IPS DF 6.9 (cell line): Measurements from ENCODE around the gene CDKN2C.
"Not testable (repeated sequence)": the region's sequence is repeated elsewhere in the genome, so short reads cannot be mapped to it uniquely, and the experiment has no call there.

Experiments
- DNase-seq: peaks from one replicate; pipeline ENCODE4 v3.0.0-alpha.2; 2013; ENCODE audit warnings: low read depth, low spot score
- H3K27ac ChIP-seq: one replicate; pipeline ENCODE4 v1.5.1; 2013; ENCODE audit warnings: low read length, control low read depth
- H3K27me3 ChIP-seq: 2 replicates; pipeline ENCODE4 v1.6.1; 2013; ENCODE audit warnings: mild to moderate bottlenecking, low read length; ENCODE audit not compliant: control insufficient read depth, insufficient read depth
- H3K36me3 ChIP-seq: 2 replicates; pipeline ENCODE4 v1.6.1; 2013; ENCODE audit warnings: low read length; ENCODE audit not compliant: control insufficient read depth, insufficient read depth
- H3K4me1 ChIP-seq: 2 replicates; pipeline ENCODE4 v1.6.1; 2013; ENCODE audit warnings: low read length; ENCODE audit not compliant: control insufficient read depth, insufficient read depth
- H3K4me3 ChIP-seq: 2 replicates; pipeline ENCODE4 v1.5.1; 2013; ENCODE audit warnings: mild to moderate bottlenecking, low read length
- H3K9me3 ChIP-seq: 2 replicates; pipeline ENCODE4 v1.6.1; 2013; ENCODE audit warnings: low read length, inconsistent platforms; ENCODE audit not compliant: control insufficient read depth, insufficient read depth
- WGBS: extraction: QIAGEN DNeasy Blood & Tissue Kit; methylation state at CpG from one replicate; pipeline ENCODE4 v1.1.7; 2013; ENCODE audit warnings: mixed read lengths, missing lambda C conversion rate; ENCODE audit not compliant: insufficient read length, insufficient coverage; 5-methylcytosine and 5-hydroxymethylcytosine counted together

The CDKN2C gene

GRCh38 chr1:50935276-50935675, 34.8 kb upstream of the CDKN2C start:
- not testable (repeated sequence) for H3K4me1 ChIP-seq, DNase-seq, H3K4me3 ChIP-seq, H3K27ac ChIP-seq, H3K27me3 ChIP-seq, H3K36me3 ChIP-seq, H3K9me3 ChIP-seq
- no CpG with 5 or more reads among the region's 2 CpGs for WGBS

DNA sequence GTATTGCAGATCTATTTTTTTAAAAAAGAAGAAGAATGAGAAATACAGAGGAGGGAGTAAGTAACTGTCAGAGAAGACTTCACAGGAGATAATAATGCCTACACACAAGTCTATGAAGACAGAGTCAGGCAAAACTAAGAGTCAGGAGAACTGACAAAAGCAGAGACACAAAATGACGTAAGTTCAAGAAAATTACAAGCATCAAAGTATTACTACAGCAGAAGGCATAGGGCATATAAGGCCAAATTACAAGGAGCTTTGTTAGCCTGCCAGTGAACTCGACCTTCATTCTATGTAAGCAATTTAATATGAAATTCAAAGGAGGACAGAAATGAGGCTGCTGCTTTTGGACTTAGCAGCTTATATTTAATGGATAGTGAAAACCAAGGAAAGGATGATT, 33.7 kb upstream of the CDKN2C start:
- H3K27me3 ChIP-seq: no peaks in the 10 kb centered on the region
- no peak overlapping the region for H3K27ac ChIP-seq
- H3K36me3 ChIP-seq: no peaks in the 10 kb centered on the region
- no peak overlapping the region for H3K4me3 ChIP-seq
- WGBS: no CpG with 5 or more reads among the region's 2 CpGs
- no peaks in the 10 kb centered on the region for H3K4me1 ChIP-seq
- H3K9me3 ChIP-seq: no peaks in the 10 kb centered on the region; the same call in 1 of the 2 replicates
- DNase-seq: no peak

GRCh38 chr1:50940291-50940690, 29.8 kb upstream of the CDKN2C start:
- DNase-seq: no peak
- WGBS: no CpG with 5 or more reads among the region's 3 CpGs
- no peak overlapping the region for H3K27ac ChIP-seq

GRCh38 chr1:50942334-50942733, 27.7 kb upstream of the CDKN2C start:
- Histone ChIP-seq H3K4me1 (no peaks in the 10 kb centered on the region), H3K4me3 (no peak overlapping the region), H3K36me3 (no peaks in the 10 kb centered on the region), H3K27ac (no peak overlapping the region), H3K9me3 (no peaks in the 10 kb centered on the region; the same call in 1 of the 2 replicates), H3K27me3 (no peaks in the 10 kb centered on the region)
- no CpG with 5 or more reads among the region's 1 CpG for WGBS
- DNase-seq: no peak

More at GRCh38 chr1:50940291-50940690, 29.8 kb upstream of the CDKN2C start:
- H3K9me3 ChIP-seq: no peaks in the 10 kb centered on the region; the same call in 1 of the 2 replicates
- H3K27me3 ChIP-seq: no peaks in the 10 kb centered on the region
- H3K4me3 ChIP-seq: no peak overlapping the region
- no peaks in the 10 kb centered on the region for H3K36me3 ChIP-seq
- no peaks in the 10 kb centered on the region for H3K4me1 ChIP-seq

- Histone ChIP-seq H3K36me3 (no peaks in the 10 kb centered on the region), H3K27ac (no peak overlapping the region), H3K9me3 (no peaks in the 10 kb centered on the region), H3K4me3 (no peak overlapping the region), H3K4me1 (no peaks in the 10 kb centered on the region), H3K27me3 (no peaks in the 10 kb centered on the region)
- no peak for DNase-seq
- WGBS: no CpG with 5 or more reads among the region's 9 CpGs
Observed at GRCh38 chr1:50949286-50949982, 20.6 kb upstream of the CDKN2C start.

GRCh38 chr1:50950396-50950795, 19.6 kb upstream of the CDKN2C start:
- WGBS: no CpG with 5 or more reads among the region's 1 CpG

GRCh38 chr1:50952566-50952965, 17.5 kb upstream of the CDKN2C start:
- not testable (repeated sequence) for H3K4me1 ChIP-seq, H3K27me3 ChIP-seq, H3K27ac ChIP-seq, H3K4me3 ChIP-seq, H3K36me3 ChIP-seq, DNase-seq, H3K9me3 ChIP-seq
- no CpG with 5 or more reads among the region's 31 CpGs for whole genome bisulfite sequencing

More at GRCh38 chr1:50950396-50950795, 19.6 kb upstream of the CDKN2C start:
- Histone ChIP-seq H3K27me3 (no peaks in the 10 kb centered on the region), H3K36me3 (no peaks in the 10 kb centered on the region), H3K27ac (no peak overlapping the region), H3K9me3 (no peaks in the 10 kb centered on the region), H3K4me1 (no peaks in the 10 kb centered on the region), H3K4me3 (no peak overlapping the region)
- DNase-seq: no peak

- no peaks in the 10 kb centered on the region for H3K4me1 ChIP-seq
- no CpG with 5 or more reads among the region's 1 CpG for WGBS
- DNase-seq: no peak
- no peaks in the 10 kb centered on the region for H3K27me3 ChIP-seq
- no peaks in the 10 kb centered on the region for H3K9me3 ChIP-seq
- no peaks in the 10 kb centered on the region for H3K36me3 ChIP-seq
- H3K4me3 ChIP-seq: no peak overlapping the region
- H3K27ac ChIP-seq: no peak overlapping the region
Observed at GRCh38 chr1:50955116-50955515, 14.9 kb upstream of the CDKN2C start.

GRCh38 chr1:50959303-50959912, 10.6 kb upstream of the CDKN2C start:
- no peak for DNase-seq
- Histone ChIP-seq H3K27me3 (no peaks in the 10 kb centered on the region), H3K36me3 (no peaks in the 10 kb centered on the region), H3K4me3 (peak overlapping the region; percentile 95), H3K4me1 (no peaks in the 10 kb centered on the region; the same call in 1 of the 2 replicates), H3K9me3 (no peaks in the 10 kb centered on the region), H3K27ac (no peak overlapping the region)
- 100% methylated on average over 5 of the region's 38 CpGs for whole genome bisulfite sequencing

DNA sequence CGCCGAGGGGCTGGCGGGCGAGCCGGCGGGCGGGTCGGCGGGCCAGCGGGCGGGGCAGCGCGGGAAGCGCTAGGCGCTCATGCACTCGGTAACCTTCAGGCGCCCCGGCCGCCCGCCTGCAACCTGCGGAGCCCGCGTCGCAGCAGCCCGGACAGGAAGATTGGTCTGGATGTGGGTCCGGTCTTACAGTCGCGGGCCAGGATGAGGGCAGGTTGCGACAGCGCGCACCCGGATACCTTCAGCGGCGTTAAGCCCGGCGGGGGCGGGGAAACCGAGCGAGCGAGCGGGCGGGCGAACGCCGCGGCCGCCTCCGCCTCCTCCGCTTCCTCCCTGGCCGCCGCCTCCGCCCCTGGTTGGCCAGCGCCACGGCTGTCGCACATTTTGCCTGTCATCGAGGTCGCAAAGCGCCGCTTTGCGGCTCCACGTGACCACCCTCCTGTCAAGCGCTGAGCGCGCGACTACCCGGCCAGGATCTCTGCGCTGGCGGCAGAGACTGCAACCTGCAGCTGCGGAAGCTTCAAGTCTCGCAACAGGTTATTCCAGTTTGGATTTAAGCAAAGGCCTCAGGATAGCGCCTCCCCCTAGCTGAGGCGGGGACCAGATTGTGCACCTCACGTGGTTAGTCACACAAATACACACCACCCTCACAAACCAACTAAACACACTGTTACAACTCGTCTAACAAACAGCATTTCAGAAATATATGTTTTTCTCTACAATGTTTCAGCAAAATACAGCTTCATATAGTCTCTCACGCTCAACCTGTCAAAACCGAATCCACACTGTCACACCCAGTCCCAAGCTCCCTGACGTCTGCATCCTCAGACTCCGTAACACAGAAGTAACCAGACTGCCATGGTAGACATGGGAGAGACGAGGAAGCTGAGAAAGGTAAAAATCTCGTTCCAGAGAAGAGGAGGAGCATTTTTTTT, 9.9 kb upstream of the CDKN2C start, which contains the start of gene FAF1:
TSS of gene FAF1 (minus strand) at position 355 of the 932 bp plus-strand sequence. CDS start 456 bp downstream, outside the sequence.
- 100% methylated on average over 1 of the region's 80 CpGs for WGBS
- Histone ChIP-seq H3K27ac (no peak within 1 kb of the TSS), H3K4me1 (no peaks in the 10 kb centered on the region; the same call in 1 of the 2 replicates), H3K9me3 (no peaks in the 10 kb centered on the region), H3K4me3 (peak within 1 kb of the TSS; percentile 95), H3K36me3 (no peaks in the 10 kb centered on the region), H3K27me3 (no peaks in the 10 kb centered on the region)
- peak; percentile 93 for DNase-seq
